Measurements from ENCODE around the gene IFITM5.

GRCh38 chr11:344836-345578 lies 45.7 kb upstream of the IFITM5 start:
- TF ChIP-seq POLR2A (IDR thresholded peaks at IDR 0.05) (no peak), CTCF (IDR thresholded peaks at IDR 0.05) (no peak), EP300 (IDR thresholded peaks at IDR 0.05) (no peak), POLR2AphosphoS5 (IDR thresholded peaks at IDR 0.05) (no peak)

Measured in sigmoid colon (tissue), 4 donors.